ES-I3 (cell line): ENCODE results near the gene FBF1.
"Not testable (repeated sequence)": the region's sequence is repeated elsewhere in the genome, so short reads cannot be mapped to it uniquely, and the experiment has no call there.

Experiments used
- H3K36me3 ChIP-seq: 2 replicates; pipeline ENCODE4 v1.6.1; 2013; ENCODE audit warnings: mild to moderate bottlenecking, low read length, control low read depth, moderate library complexity; ENCODE audit not compliant: insufficient read depth
- H3K4me1 ChIP-seq: 2 replicates; pipeline ENCODE4 v1.6.1; 2013; ENCODE audit warnings: mild to moderate bottlenecking, control low read depth, low read length; ENCODE audit not compliant: insufficient read depth
- H3K9ac ChIP-seq: 2 replicates; pipeline ENCODE4 v1.6.1; 2013; ENCODE audit warnings: low read depth, mild to moderate bottlenecking, low read length, moderate library complexity
- H3K9me3 ChIP-seq: 2 replicates; pipeline ENCODE4 v1.6.1; 2013; ENCODE audit warnings: mild to moderate bottlenecking, low read length, moderate library complexity; ENCODE audit not compliant: control insufficient read depth, insufficient read depth

The FBF1 gene

GRCh38 chr17:75940727-75941441 lies at the start of gene FBF1:
Gene FBF1, minus strand, starts transcription at chr17:75941042. Its CDS starts 2,893 bp downstream, at chr17:75938149.
- no peaks in the 10 kb centered on the region for H3K36me3 ChIP-seq
- peak within 1 kb of the TSS; percentile 95 for H3K9ac ChIP-seq
- no peaks in the 10 kb centered on the region for H3K9me3 ChIP-seq
- peaks cover 4% of the 10 kb centered on the region; the same call in 1 of the 2 replicates for H3K4me1 ChIP-seq

- Histone ChIP-seq H3K9ac (no peak overlapping the region), H3K4me1 (peaks cover 18% of the 10 kb centered on the region), H3K9me3 (no peaks in the 10 kb centered on the region), H3K36me3 (peaks cover 6% of the 10 kb centered on the region)
Observed at GRCh38 chr17:75987041-75987440, 46.2 kb upstream of the FBF1 start.

GRCh38 chr17:75985986-75986385 lies 45.1 kb upstream of the FBF1 start:
- Histone ChIP-seq H3K9ac (no peak overlapping the region), H3K4me1 (peaks cover 25% of the 10 kb centered on the region), H3K9me3 (no peaks in the 10 kb centered on the region), H3K36me3 (no peaks in the 10 kb centered on the region)

- peak overlapping the region; percentile 28; the same call in 1 of the 2 replicates for H3K9ac ChIP-seq
- no peaks in the 10 kb centered on the region for H3K36me3 ChIP-seq
- H3K9me3 ChIP-seq, result no peaks in the 10 kb centered on the region
- H3K4me1 ChIP-seq, result peaks cover 25% of the 10 kb centered on the region
Observed at GRCh38 chr17:75983501-75984181, 42.8 kb upstream of the FBF1 start.

- Histone ChIP-seq H3K9me3 (no peaks in the 10 kb centered on the region), H3K36me3 (0 out of 2 replicates have a peak, but pooled peaks cover under 1% of the 10 kb centered on the region), H3K4me1 (peaks cover 27% of the 10 kb centered on the region), H3K9ac (no peak overlapping the region)
Observed at GRCh38 chr17:75981019-75981615, 40.3 kb upstream of the FBF1 start.

- peaks cover 4% of the 10 kb centered on the region; the same call in 1 of the 2 replicates for H3K36me3 ChIP-seq
- H3K4me1 ChIP-seq, result peaks cover 30% of the 10 kb centered on the region
- no peaks in the 10 kb centered on the region for H3K9me3 ChIP-seq
- H3K9ac ChIP-seq, result peak overlapping the region; percentile 97
Observed at GRCh38 chr17:75980188-75981018, 39.6 kb upstream of the FBF1 start.

GRCh38 chr17:75979705-75980187 lies 38.9 kb upstream of the FBF1 start:
- Histone ChIP-seq H3K36me3 (peaks cover 4% of the 10 kb centered on the region; the same call in 1 of the 2 replicates), H3K9me3 (no peaks in the 10 kb centered on the region), H3K4me1 (peaks cover 29% of the 10 kb centered on the region), H3K9ac (peak overlapping the region; percentile 97)

- Histone ChIP-seq H3K36me3 (peaks cover 4% of the 10 kb centered on the region; the same call in 1 of the 2 replicates), H3K9me3 (no peaks in the 10 kb centered on the region), H3K4me1 (peaks cover 22% of the 10 kb centered on the region), H3K9ac (peak within 1 kb of the TSS; percentile 97)
Observed at GRCh38 chr17:75978938-75979704, 38.3 kb upstream of the FBF1 start, which contains the start of the genes ACOX1 and TEN1. Gene ACOX1, minus strand, starts transcription at chr17:75979166. Its CDS starts 93 bp downstream, at chr17:75979073. Gene TEN1, plus strand, starts transcription at chr17:75979240. Its CDS starts 6,953 bp downstream, at chr17:75986193.

- Histone ChIP-seq H3K9me3 (no peaks in the 10 kb centered on the region), H3K4me1 (peaks cover 5% of the 10 kb centered on the region; the same call in 1 of the 2 replicates), H3K9ac (no peak overlapping the region; the same call in 1 of the 2 replicates), H3K36me3 (peaks cover 4% of the 10 kb centered on the region; the same call in 1 of the 2 replicates)
Observed at GRCh38 chr17:75976175-75976848, 35.5 kb upstream of the FBF1 start.

GRCh38 chr17:75975757-75976174 lies 34.9 kb upstream of the FBF1 start:
- no peaks in the 10 kb centered on the region for H3K9me3 ChIP-seq
- 0 out of 2 replicates have a peak, but pooled peaks cover 5% of the 10 kb centered on the region for H3K4me1 ChIP-seq
- peaks cover 4% of the 10 kb centered on the region; the same call in 1 of the 2 replicates for H3K36me3 ChIP-seq
- no peak overlapping the region for H3K9ac ChIP-seq

- not testable (repeated sequence) for H3K4me1 ChIP-seq, H3K9ac ChIP-seq, H3K36me3 ChIP-seq, H3K9me3 ChIP-seq
Observed at GRCh38 chr17:75975187-75975586, 34.3 kb upstream of the FBF1 start.

- Histone ChIP-seq H3K36me3 (no peaks in the 10 kb centered on the region; the same call in 1 of the 2 replicates), H3K9me3 (no peaks in the 10 kb centered on the region), H3K9ac (no peak overlapping the region), H3K4me1 (no peaks in the 10 kb centered on the region)
Observed at GRCh38 chr17:75970626-75971025, 29.8 kb upstream of the FBF1 start.
